ENCODE results near the gene CCL22. TPM values are rescaled to one million over a fixed set of nuclear protein-coding genes. Genes with fewer than 3 reads are reported as not detected.

CCL22 gene
- polyA plus RNA-seq, 1 donor from 2014 or later: not detected

GRCh38 chr16:57411362-57411976 is 52.9 kb downstream of the CCL22 start:
- no peaks in the 10 kb centered on the region for H3K9me2 ChIP-seq (ENCODE audit: insufficient read depth, low read length)
- H3F3A ChIP-seq (ENCODE audit: insufficient read depth, low read length, poor library complexity, severe bottlenecking): no peaks in the 10 kb centered on the region
- no peak overlapping the region for H3K9ac ChIP-seq (ENCODE audit: low read length)
- H2AFZ ChIP-seq (ENCODE audit: low read depth, low read length): no peak overlapping the region
- no peaks in the 10 kb centered on the region for H3K79me2 ChIP-seq (replicated peaks; ENCODE audit: insufficient read depth, low read length)
- H3K27me3 ChIP-seq (ENCODE audit: insufficient read depth, low read depth, low read length): no peaks in the 10 kb centered on the region
- no peak overlapping the region for H3K4me2 ChIP-seq (ENCODE audit: low read length)
- H3K27ac ChIP-seq (ENCODE audit: low read length): no peak overlapping the region
- H3K36me3 ChIP-seq (ENCODE audit: insufficient read depth, low read length): no peaks in the 10 kb centered on the region
- H4K20me1 ChIP-seq (ENCODE audit: insufficient read depth): no peaks in the 10 kb centered on the region
- H3K4me3 ChIP-seq (ENCODE audit: low read length): no peak overlapping the region
- H3K9me3 ChIP-seq (ENCODE audit: low read length): no peaks in the 10 kb centered on the region
- no peak for TF ChIP-seq EZH2 (IDR thresholded peaks at IDR 0.05; ENCODE audit: borderline replicate concordance, insufficient read depth, low read length, poor library complexity, severe bottlenecking)
- no peak for TF ChIP-seq REST (IDR thresholded peaks at IDR 0.05; ENCODE audit: borderline replicate concordance)
- TF ChIP-seq RAD21 (conservative IDR thresholded peaks at IDR 0.05): no peak
- TF ChIP-seq EP300 (conservative IDR thresholded peaks at IDR 0.05; ENCODE audit: poor library complexity, severe bottlenecking): no peak
- TF ChIP-seq CTCF (IDR thresholded peaks at IDR 0.05; ENCODE audit: poor library complexity, severe bottlenecking): no peak
- TF ChIP-seq MXI1 (conservative IDR thresholded peaks at IDR 0.05; ENCODE audit: poor library complexity, severe bottlenecking): no peak
- TF ChIP-seq SMC3 (conservative IDR thresholded peaks at IDR 0.05; ENCODE audit: poor library complexity): no peak
- TF ChIP-seq TAF1 (IDR thresholded peaks at IDR 0.05; ENCODE audit: low read depth): no peak
- no peak for TF ChIP-seq POLR2AphosphoS5 (IDR thresholded peaks at IDR 0.05)

- H3K27me3 ChIP-seq (ENCODE audit: insufficient read depth, low read depth, low read length): no peaks in the 10 kb centered on the region
- TF ChIP-seq CTCF (IDR thresholded peaks at IDR 0.05; ENCODE audit: poor library complexity, severe bottlenecking) (no peak), POLR2AphosphoS5 (IDR thresholded peaks at IDR 0.05) (no peak), RAD21 (conservative IDR thresholded peaks at IDR 0.05) (no peak), TAF1 (IDR thresholded peaks at IDR 0.05; ENCODE audit: low read depth) (no peak), EZH2 (IDR thresholded peaks at IDR 0.05; ENCODE audit: borderline replicate concordance, insufficient read depth, low read length, poor library complexity, severe bottlenecking) (no peak), SMC3 (conservative IDR thresholded peaks at IDR 0.05; ENCODE audit: poor library complexity) (no peak), EP300 (conservative IDR thresholded peaks at IDR 0.05; ENCODE audit: poor library complexity, severe bottlenecking) (no peak), MXI1 (conservative IDR thresholded peaks at IDR 0.05; ENCODE audit: poor library complexity, severe bottlenecking) (no peak), REST (IDR thresholded peaks at IDR 0.05; ENCODE audit: borderline replicate concordance) (no peak)
- H3K4me3 ChIP-seq (ENCODE audit: low read length): no peak overlapping the region
- H3K36me3 ChIP-seq (ENCODE audit: insufficient read depth, low read length): no peaks in the 10 kb centered on the region
- H3F3A ChIP-seq (ENCODE audit: insufficient read depth, low read length, poor library complexity, severe bottlenecking): no peaks in the 10 kb centered on the region
- H4K20me1 ChIP-seq (ENCODE audit: insufficient read depth): no peaks in the 10 kb centered on the region
- no peaks in the 10 kb centered on the region for H3K79me2 ChIP-seq (replicated peaks; ENCODE audit: insufficient read depth, low read length)
- no peaks in the 10 kb centered on the region for H3K9me2 ChIP-seq (ENCODE audit: insufficient read depth, low read length)
- no peak overlapping the region for H3K27ac ChIP-seq (ENCODE audit: low read length)
- no peak overlapping the region for H2AFZ ChIP-seq (ENCODE audit: low read depth, low read length)
- no peak overlapping the region for H3K4me2 ChIP-seq (ENCODE audit: low read length)
- H3K9ac ChIP-seq (ENCODE audit: low read length): no peak overlapping the region
- no peaks in the 10 kb centered on the region for H3K9me3 ChIP-seq (ENCODE audit: low read length)
Measured at GRCh38 chr16:57412584-57412983, 54.0 kb downstream of the CCL22 start.
